HG03439 (cell line): ENCODE data around the gene UBQLN4.
"Not testable (repeated sequence)": the region's sequence is repeated elsewhere in the genome, so short reads cannot be mapped to it uniquely, and the experiment has no call there.

Experiments
- ATAC-seq: cut with Tn5 transposase; IDR thresholded peaks from one replicate; pipeline ENCODE4 v1.9.1; 2021; ENCODE audit warnings: mild to moderate bottlenecking, moderate library complexity; ENCODE audit not compliant: unreplicated experiment

Gene UBQLN4

DNA sequence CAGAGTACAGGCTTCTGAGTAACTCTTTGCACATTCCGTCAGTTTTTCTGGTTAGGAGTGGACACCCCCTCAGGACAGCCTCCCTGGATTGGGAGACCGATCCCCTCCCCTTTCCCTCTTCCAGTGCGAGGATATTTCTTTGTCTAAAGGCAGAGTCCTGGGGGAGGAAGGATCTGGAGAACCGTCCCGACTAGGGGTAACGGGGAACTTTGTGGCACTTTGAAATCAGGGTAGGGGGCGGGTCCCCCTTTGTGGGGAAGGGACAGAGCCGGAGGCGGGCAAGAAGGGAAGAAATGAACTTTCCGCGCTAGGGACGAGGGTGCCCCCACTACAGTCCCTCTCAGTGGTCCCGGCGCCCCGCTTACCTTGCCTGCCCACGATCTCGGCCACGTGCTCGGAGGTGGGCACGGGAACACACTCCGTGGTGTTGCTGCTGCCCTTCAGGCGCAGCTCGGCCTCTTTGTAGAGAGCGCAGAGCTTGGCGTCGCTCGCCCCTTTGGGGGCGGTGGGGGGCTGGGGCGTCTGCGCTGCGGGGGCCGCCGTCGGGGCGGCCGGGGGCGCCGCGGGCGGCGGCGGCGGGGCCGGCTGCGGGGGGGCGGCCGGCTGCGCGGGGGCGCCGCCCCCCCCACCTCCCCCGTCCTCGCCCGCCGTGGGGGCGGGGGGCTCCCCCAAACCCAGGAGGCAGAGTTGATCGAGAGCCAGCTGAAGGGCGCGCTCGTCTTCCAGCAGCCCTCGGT is 27.8 kb upstream of the UBQLN4 start:
- no peak for ATAC-seq

DNA sequence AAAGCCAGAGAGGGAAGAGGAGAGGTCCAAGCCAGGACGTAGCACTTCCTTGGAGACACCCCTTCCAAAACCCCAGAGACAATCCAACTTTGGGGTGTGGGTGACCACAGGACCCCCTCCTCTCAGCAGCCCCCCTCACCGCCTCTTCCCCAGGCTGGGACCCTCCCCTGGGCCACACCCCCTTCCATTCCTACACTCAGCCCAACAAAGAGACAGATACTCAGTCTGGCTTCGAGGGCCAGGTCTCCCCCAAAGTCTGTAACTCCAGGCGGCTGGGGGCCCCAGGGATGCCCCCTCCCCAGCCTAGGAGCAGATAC is 27.2 kb upstream of the UBQLN4 start:
- no peak for ATAC-seq

DNA sequence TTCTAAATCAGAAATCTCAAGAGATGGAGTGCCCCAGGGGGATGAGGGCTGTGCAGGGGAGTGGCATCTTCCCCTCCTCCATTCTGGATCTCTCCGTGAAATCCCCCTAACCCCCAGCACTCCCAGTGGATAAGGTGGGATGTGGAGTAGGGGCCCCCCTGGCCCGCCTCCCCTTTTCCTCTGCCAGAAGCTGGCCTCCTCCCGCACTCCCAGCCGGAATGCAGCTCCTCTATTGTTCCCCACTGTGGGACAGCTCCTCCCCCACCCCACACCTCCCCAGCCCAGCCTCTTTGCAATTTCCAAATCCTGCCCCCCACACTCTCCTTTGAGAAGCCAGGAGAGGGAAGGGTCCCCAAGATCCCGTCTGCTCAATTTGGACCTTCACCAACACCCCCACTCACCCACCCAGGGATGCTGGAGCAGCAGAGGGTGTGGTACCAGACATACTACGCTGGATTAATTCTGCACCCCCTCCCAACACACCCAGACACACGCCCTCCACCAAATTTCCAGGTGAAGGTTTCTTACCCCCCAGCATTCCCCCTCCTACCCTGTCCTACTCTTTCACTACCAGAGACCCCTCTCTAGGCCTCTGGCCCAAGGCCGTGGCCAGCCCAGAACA is 26.8 kb upstream of the UBQLN4 start:
- ATAC-seq, result no peak

DNA sequence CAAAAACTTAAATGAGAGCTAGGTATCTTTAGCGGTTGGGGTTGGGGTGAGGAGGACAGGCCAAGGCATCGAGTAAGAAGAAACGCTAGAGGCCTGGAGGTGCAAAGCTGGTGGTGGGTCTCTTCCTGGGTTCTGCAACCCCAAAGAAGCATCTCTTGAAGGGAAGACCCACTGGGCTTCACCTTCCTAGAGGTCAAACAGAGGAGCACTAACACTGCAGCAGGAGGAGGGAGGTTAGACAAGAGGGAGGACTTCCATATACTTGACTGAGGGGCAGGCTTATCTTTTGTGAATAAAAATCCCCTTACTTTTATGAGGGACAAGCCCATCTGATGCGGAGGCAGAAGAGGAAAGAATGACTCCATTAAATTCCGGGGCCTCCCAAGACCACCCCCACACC is 26.2 kb upstream of the UBQLN4 start:
- ATAC-seq, result no peak

DNA sequence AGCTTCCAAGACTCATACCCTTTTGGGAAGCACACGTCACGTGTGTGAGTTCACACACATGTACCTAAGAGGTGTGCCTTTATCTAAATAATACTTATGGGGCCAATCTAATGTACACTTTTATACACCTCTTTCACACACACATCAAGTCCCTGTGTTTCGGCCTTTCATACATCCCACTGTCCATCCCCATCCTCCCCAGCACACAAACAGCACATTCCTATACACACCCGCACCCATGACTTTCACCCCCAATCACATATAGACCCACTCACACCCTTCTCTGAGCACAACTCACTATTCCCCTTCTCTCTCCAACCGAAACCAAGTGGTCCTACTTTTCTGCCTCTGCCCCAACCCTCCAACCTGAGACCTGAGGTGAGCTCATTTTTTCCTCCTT is 25.1 kb upstream of the UBQLN4 start:
- no peak for ATAC-seq

DNA sequence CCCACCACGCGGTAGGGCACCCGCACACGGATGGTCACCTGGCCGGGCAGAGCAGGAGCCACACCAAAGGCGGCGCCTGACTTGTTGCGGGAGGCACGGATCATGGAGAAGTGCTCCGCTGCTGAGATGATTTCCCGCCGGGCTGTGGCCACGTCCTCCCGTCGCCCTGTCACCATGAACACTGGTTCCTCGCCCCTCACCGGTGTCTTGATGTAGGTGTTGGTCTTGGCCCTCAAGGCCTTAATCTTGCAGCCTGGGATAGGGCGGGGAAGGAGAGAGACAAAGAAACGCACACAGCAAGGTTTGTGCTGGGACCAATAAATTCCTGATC is 23.8 kb upstream of the UBQLN4 start:
- no peak for ATAC-seq

DNA sequence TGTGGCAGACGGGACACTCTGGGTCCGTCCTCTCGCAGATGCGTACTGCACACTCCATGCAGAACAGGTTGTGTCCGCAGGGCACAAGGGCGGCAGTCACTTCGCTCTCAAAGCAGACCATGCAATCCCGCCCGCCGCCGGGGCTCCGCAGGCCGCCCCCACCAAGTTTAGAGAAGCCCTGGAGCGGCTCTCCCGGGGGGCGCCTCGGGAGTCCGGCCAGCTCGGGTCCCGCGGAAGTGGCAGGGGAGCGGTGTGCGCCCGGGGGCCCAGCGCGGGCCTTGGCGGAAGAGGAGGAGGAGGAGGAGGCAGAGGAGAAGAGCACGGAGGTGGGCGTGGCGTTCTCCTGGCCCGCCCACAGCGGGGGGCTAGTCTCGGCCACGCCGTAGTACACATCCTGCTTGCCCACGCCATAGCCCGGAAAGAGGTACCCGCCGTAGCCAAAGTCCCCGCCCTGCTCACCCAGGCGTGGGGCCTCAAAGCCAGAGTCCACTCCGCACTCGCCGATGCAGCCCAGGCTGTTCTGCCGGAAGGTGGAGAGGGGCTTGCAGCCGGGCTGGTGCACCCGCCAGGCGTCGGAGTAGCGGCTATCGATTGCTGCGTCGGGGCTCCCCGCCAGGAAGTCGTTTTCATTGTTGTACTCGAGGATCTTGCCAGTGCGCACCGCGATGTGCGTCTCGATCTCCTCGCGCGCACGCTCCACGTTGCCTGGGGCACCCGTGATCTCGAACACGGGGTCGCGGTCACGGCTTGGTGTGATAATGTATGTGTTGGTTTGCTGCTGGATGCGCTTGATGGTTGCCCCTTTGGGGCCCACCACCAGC is 23.2 kb upstream of the UBQLN4 start:
- ATAC-seq, result no peak

DNA sequence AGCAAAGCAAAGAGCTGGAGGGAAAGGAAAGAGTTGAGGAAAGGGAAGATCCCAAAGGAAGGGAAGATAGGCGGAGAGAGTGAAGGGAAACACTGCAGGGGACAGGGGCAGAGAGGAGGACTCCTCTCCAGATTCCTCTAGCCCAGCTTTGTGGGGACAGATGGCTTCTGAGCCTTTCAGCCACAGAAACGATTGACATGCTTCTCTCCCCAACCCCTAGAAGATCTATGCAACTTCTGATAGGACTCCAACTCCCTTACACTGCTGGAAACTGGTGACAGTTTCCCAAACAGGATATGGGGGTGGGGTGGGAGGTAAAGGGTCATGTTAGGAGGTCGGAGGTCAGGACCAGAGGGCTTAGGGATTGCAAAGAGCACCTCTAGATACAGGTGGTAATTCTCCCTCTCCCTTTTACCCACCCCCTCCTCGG is 22.2 kb upstream of the UBQLN4 start:
- no peak for ATAC-seq

DNA sequence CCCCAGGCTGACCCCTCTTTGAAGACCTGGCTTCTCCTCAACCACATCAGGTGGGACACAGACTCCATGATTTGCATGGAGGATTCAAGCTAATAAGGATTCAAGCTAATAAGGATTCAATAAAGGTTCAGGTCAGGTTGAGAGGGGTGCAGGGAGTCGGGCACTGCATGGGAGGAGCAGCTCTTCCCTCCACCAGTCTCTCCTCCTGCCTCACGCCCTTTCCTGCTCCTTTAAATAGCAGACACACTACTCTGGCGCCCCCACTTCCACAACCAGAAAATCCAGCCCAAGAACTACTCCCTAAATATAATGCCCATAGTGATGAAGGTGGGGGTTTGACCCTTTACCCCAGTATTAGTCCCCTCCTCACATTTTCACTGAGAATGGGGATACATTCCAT is 21.6 kb upstream of the UBQLN4 start:
- no peak for ATAC-seq

DNA sequence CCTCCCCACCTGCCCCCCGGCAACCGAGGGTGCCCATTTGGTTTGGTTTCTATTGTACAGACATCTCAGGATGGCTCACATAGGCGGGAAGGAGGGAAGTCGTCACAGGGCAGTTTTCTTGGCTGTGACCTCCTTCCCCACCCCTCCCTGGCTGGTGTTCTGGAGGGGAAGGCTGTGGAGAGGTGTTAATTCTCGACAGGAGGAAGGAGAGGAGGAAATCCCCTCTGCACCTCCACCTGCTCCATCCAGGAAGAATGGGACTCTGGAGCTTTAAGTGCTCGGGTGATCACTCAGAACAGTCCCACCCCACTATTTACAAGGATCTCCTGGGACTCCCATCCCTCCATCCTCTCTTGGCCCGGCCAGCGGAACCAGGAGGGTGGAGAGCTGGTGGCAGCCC is 21.1 kb upstream of the UBQLN4 start:
- no peak for ATAC-seq

DNA sequence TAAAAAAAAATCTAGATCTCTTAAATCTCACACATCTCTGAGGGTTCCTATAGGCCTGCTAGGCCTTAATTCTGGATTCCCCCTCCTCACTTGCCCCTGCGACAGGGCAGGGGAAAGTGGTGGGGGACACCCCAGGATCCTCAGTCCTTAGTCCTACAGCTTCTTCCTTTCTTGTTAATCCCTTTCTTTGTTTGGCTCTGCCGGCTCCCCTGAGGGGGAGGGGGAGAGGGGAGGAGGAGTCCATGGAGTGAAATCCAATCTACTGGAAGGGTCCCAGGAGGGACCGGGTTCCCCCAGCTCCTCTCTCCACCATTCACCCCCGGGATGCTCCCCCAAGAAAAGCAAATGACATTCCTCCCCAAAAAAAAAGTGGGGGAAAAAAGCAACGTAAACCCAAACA is 20.1 kb upstream of the UBQLN4 start:
- ATAC-seq, result no peak

DNA sequence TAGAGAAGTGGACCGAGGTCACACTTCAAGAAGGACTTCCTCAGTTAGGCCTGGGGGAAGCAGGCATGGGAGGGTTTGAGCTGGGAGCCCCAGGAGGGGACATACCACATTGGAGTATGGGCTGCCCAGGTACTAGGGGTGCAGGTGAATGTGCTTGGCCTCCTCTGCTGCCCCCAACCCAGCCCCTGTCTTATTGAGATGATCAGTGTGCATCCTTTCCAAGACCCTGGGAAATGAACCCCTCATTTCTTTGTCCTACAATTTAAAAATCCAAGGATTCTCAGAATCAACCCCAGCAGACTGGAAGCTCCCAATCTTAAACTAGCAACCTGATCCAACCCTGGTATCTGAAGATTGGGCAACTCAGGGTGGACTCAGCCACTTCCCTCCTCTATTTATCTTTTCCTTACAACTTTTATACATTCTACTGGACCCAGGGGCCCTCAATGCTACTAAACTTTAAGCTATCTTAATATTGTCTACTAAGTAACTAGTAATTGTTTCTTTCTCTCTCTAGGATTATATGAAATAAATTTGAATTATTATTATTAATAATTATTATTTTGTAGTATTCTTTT is 19.6 kb upstream of the UBQLN4 start:
- ATAC-seq, result no peak

DNA sequence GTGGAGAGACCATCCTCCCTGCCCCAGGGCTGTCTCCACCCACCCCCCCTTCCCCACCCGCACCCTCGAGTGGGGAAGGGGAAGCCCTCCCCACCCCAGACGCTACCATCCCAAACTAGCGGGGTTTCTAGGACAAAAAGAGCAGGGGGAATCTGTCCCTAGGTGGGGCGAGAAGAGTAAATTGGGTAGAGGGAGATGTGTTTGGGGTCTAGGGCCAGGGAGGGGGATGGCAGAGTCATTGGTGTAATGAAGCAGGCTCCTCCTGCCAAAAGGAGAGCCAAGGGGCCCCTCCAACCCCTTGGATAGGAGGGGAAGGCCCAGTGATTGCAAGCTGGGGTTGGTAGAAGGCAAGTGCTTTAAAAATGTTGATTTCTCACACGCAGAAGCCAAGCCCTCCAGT is 18.7 kb upstream of the UBQLN4 start:
- ATAC-seq, result no peak

DNA sequence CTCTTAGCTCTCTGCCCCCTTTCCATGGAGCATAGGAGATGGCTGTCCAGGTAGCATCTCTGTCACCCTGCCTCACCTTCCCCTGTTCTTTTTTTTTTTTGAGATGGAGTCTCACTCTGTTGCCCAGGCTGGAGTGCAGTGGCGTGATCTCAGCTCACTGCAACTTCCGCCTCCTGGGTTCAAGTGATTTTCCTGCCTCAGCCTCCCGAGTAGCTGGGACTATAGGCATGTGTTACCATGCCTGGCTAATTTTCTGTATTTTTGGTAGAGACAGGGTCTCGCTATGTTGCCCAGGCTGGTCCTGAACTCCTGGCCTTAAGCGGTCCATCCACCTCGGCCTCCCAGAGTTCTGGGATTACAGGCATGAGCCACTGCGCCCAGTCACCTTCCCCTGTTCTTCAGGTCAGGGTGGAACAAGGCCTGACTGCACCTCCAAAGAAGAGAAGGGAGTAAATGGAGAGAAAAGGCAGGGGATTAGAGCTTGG is 17.8 kb upstream of the UBQLN4 start:
- not testable (repeated sequence) for ATAC-seq

DNA sequence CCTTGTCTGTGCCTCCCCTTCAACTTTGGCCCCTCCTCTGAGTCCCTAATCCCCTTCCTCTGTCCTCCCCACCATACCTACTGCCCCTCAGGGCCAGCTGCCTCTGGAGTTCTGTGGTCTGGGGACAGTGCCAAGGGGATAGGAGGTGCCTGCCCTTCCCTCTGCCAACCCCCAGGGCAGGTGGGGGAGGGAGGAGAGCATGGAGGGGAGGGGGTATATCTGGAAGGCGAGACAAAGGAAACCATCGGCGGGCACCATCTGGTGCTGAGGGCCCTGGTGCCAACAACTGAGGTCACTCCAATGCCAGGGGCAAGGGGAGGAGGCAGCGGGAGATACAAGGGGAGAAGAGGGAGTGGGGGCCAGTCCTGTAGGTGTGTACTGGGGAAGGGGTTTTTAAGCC is 16.9 kb upstream of the UBQLN4 start:
- no peak for ATAC-seq

DNA sequence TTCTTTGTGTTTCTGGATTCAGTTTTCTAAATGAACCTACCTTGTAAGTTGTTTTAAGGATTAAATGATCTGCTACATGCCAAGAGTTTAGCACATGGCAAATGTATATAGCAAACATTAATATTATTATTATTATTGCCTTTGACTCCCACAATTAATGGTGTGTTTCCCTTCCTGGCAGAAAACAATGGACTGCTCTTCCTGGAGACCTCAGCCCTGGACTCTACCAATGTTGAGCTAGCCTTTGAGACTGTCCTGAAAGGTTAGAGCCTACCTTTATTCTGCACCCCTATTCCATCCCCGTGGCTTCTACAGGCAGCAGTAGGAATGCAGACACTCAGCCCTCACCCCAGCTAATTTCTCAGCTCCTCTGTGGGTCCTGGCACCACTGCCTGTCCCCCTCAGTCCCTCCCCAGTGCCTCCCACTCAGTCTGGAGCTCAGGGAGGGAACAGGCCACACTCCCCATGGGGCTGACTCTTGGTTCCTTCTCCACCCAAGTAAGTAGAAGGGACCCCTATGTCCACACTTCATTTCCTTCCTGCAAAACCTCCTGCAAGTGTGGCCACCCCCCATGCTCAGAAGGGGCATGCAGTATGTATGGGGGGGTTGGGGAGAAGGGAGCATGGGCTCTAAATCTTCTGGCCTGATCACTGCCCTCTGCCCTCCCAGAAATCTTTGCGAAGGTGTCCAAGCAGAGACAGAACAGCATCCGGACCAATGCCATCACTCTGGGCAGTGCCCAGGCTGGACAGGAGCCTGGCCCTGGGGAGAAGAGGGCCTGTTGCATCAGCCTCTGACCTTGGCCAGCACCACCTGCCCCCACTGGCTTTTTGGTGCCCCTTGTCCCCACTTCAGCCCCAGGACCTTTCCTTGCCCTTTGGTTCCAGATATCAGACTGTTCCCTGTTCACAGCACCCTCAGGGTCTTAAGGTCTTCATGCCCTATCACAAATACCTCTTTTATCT is 16.2 kb upstream of the UBQLN4 start:
- no peak for ATAC-seq

DNA sequence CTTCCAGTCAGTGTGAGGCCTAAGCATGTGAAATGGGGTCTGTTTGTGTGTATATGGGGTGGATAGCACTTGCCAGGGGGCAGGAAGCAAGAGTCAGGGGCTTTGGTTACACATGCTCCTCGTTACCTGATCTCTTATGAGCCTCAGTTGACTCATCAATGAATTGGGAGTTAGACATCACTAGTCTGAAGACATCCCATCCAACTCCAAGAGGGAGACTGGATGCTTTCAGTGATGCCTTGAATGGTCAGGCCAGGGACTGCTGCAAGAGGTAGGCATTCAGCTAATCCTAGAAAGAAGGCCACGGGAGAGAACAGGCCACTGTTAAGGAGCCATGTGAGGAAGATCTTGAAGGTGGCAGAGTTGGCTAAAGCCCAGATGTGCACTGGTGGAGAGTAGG is 13.7 kb upstream of the UBQLN4 start:
- ATAC-seq, result no peak

DNA sequence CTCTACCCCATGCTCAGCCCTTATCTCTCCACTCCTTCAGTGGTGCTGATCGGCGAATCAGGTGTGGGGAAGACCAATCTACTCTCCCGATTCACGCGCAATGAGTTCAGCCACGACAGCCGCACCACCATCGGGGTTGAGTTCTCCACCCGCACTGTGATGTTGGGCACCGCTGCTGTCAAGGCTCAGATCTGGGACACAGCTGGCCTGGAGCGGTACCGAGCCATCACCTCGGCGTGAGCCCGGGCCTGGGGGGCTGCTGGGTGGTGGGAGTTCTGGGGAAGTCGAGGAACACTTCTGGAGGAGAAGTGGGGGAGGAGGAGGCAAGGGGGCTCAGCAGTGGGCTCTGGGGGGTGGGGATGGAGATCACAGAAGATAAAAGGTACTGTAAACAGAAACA is 12.3 kb upstream of the UBQLN4 start:
- no peak for ATAC-seq

DNA sequence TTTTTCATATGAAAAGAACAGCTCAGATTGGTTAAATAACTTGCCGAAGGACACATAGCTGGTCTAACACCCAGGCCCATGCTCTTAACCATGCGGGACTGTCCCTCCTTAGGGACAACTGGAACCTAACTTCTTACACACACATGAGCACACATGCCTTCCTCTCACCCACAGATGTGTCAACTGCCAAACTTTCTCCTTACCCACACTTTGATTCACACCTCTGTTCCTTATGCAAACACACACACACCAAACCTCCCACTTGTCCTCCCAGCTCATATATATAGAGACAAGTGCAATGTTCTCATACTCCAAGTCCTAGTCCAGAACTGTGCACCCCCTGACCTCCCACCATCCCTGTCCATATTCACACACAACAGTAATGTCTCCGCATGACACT is 11.6 kb upstream of the UBQLN4 start:
- ATAC-seq, result no peak

DNA sequence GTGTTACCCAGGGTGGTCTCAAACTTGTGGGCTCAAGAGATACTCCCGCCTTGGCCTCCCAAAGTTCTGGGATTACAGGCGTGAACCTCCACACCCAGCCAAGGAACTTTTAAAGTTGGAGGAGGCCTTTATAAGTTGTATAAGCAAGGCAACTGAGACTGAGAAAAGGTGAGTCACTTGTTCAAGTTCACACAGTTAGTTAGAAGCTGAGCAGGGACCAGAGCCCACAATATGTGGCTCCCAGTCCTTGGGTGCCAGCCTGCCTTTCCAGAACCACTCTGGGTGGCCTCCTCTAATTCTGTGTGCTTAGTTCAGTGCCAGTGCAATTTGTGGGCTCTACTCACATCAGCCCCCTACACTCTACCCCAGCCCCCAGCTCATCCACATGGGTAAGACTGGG is 11.0 kb upstream of the UBQLN4 start:
- ATAC-seq, result no peak

DNA sequence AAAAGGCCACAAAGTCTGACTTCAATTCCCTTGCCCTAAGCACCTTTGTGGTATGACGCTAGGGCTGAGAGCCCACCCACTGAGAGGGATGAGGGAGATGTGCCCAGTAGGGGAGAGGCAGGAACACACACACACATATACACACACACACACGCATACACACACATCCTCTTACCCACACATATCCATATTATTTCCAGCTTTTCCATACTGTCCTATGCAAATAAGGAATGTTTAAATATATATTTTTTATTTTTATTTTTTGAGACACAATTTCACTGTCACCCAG is 10.3 kb upstream of the UBQLN4 start:
- no peak for ATAC-seq
